ENCODE data around the gene RASA2.
"Not testable (repeated sequence)": the region's sequence is repeated elsewhere in the genome, so short reads cannot be mapped to it uniquely, and the experiment has no call there.

DNA sequence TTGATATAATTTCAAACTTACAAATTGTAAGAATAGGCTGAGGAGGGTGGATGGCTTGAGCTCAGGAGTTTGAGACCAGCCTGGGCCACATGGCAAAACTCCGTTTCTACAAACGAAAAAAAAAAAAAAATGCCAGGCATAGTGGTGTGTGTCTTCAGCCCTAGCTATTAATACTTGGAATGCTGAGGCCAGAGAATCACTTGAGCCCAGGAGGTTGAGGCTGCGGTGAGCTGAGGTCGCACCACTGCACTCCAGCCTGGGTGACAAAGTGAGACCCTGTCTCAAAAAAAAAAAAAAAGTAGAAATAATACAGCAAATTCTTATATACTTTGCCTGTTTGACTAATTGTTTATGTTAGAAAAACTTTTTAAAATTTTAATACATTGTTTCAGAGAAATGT lies 10.8 kb downstream of the RASA2 start:
- TF ChIP-seq POLR2AphosphoS5 (IDR thresholded peaks at IDR 0.05); EZH2 (IDR thresholded peaks at IDR 0.05; ENCODE audit: borderline replicate concordance, insufficient read depth, low read length, poor library complexity, severe bottlenecking); TAF1 (IDR thresholded peaks at IDR 0.05; ENCODE audit: low read depth): not testable (repeated sequence)
- TF ChIP-seq, protein P1, sequence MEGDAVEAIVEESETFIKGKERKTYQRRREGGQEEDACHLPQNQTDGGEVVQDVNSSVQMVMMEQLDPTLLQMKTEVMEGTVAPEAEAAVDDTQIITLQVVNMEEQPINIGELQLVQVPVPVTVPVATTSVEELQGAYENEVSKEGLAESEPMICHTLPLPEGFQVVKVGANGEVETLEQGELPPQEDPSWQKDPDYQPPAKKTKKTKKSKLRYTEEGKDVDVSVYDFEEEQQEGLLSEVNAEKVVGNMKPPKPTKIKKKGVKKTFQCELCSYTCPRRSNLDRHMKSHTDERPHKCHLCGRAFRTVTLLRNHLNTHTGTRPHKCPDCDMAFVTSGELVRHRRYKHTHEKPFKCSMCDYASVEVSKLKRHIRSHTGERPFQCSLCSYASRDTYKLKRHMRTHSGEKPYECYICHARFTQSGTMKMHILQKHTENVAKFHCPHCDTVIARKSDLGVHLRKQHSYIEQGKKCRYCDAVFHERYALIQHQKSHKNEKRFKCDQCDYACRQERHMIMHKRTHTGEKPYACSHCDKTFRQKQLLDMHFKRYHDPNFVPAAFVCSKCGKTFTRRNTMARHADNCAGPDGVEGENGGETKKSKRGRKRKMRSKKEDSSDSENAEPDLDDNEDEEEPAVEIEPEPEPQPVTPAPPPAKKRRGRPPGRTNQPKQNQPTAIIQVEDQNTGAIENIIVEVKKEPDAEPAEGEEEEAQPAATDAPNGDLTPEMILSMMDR (IDR thresholded peaks at IDR 0.05; ENCODE audit: poor library complexity, severe bottlenecking), result not testable (repeated sequence)
